GM12872 (cell line): ENCODE data around the gene ZCWPW1.

Experiments
- TF ChIP-seq, protein P1 (sequence below): IDR thresholded peaks from 3 replicates; pipeline ENCODE4 v1.5.1; 2011; ENCODE audit warnings: low read depth, mild to moderate bottlenecking, low read length, moderate library complexity; ENCODE audit not compliant: insufficient read depth

Gene ZCWPW1

DNA sequence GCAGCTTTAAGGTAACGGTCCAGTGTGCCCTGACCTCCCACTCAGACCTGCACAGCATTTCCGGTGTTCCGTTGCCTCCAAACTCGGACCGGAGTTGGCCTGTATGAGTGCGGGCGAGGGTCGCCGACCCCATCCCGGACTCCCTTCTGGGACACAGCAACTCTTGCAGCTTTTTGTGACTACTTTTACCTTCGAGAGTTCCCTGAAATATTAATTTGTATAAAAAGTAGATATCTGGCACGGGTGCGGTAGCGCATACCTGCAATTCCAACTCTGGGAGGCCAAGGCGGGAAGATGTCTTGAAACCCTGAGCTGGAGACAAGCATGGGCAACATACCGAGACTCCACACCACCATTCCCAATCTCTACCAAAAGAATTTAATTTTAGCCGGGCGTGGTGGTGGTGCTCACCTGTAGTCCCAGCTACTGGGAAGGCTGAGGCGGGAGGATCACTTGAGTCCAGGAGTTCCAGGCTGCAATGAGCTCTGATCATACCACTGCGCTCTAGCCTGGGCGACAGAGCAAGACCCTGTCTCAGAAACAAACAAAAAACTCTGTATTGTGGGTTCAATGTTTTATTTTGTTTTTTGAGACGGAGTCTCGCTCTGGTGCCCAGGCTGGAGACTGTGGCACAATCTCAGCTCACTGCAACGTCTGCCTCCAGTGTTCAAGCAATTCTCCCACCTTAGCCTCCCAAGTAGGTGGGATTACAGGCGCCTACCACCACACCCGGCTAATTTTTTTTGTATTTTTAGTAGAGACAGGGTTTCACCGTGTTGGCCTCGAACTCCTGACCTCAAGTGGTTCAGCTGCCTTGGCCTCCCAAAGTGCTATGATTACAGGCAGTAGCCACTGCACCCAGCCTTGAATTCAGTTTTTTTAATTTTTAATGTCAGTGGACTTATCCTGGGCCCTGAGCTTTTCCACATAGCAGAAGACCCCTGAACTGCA, 8.9 kb upstream of the ZCWPW1 start:
- TF ChIP-seq, protein P1, sequence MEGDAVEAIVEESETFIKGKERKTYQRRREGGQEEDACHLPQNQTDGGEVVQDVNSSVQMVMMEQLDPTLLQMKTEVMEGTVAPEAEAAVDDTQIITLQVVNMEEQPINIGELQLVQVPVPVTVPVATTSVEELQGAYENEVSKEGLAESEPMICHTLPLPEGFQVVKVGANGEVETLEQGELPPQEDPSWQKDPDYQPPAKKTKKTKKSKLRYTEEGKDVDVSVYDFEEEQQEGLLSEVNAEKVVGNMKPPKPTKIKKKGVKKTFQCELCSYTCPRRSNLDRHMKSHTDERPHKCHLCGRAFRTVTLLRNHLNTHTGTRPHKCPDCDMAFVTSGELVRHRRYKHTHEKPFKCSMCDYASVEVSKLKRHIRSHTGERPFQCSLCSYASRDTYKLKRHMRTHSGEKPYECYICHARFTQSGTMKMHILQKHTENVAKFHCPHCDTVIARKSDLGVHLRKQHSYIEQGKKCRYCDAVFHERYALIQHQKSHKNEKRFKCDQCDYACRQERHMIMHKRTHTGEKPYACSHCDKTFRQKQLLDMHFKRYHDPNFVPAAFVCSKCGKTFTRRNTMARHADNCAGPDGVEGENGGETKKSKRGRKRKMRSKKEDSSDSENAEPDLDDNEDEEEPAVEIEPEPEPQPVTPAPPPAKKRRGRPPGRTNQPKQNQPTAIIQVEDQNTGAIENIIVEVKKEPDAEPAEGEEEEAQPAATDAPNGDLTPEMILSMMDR, result no peak

DNA sequence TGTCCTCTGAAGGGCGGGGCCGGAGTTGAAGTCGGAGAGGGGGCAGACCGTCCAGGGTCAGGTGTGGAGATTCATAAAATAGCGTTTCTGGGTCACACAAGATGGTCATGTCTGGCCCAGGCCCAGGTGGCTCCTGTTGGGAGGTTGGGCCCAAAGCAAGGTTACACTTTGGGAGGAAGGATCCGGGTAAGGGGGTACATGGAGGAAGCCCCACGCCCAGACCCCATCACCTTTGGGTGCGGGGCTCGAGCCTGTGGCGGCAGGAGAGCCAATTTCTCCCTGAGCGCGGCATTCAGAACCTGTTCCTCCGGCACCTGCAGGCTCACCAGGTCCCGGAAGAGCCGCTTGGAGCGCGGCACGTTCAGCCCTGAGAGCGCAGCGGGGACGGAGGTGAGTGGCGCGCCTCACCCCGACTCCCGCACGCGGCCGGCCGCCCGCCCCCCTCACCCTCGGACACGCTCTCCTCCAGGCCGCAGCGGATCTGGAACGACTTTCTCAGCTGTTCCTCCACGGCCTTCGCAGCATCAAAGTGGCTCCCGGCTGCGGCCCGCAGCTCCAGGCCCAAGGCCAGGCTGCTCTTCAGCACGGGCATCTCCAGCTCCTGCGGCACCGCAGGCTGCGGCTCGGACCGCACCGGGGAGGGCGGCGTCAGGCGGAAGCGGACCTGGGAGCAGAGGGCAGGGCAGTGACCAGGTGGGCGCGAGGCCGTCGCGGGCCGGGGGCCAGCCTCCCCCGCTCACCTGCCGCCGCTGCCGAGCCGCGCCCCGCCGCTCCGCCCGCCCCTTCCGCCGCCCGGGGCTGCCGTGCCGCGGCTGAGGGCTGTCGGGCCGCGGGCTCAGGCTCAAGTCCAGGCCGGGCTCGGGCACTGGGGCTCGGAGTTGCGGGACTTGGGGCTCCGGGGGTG, 7.2 kb upstream of the ZCWPW1 start:
- TF ChIP-seq, protein P1, result no peak

DNA sequence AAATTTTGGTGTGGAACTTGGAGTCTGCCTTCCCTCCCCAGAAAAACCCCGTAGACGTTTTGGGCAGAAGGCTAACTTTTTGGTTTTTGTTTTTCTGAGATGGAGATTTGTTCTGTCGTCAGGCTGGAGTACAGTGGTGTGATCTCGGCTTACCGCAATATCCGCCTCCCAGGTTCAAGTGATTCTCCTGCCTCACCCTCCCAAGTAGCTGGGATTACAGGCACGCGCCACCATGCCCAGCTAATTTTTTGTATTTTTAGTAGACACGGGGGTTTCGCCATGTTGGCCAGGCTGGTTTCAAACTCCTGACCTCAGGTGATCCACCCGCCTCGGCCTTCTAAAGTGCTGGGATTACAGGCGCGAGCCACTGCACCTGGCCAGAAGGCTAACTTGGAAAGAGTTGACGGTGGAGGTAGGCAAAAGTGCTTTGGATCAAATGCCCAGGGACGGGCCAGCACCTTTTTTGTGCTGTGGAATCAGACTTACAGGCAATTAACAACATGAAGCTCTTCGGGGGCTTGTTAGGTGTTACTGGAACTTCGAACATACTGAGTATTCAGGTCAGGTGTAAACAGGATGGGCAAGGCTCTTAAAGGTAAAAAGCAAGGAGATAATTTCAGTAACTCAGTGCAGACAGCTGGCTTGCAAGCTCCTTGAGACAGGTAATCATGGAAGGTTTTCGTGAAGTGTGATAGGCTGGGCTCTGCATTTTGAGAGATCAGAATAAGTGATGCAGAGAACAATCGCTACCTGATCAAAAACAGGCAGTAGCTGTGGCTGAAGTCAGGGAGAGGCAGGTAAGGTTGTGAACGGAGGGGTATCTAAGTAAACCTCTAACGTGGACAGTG, 6.0 kb upstream of the ZCWPW1 start:
- TF ChIP-seq, protein P1, result no peak

DNA sequence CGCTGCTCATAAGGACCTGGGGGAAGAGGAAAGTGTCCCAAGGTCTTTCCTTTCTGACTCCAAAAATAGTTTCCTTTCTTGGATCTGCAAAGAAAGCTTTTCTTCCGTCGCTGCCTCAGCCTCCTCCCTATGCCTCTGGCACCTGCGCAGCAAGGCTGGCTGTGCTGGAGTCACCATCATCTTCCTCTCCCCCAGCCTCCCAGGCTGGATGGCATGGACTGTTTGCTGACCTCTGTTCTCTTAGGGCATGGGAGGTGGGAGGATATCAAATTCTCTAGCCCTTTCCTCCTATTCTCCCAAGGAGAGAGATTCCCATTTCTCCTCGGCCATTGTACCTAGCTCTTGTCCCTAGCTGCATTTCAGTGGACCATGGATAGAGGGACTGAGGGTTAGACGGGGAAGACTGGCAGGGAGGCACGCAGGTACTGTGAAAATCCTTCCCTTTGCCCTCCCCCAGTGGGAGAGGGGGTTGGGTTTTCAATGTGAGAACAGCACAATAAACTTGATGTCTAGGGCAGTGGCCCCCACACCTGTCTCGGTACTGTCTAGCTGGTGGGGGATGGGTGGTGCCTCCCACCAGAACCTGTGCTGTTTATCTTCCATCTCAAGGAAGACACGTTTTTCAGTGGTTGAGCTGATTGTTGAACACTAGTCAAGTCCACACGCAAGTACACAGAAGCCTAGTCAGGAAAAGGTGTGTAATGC, 5.2 kb upstream of the ZCWPW1 start:
- TF ChIP-seq, protein P1, result no peak

DNA sequence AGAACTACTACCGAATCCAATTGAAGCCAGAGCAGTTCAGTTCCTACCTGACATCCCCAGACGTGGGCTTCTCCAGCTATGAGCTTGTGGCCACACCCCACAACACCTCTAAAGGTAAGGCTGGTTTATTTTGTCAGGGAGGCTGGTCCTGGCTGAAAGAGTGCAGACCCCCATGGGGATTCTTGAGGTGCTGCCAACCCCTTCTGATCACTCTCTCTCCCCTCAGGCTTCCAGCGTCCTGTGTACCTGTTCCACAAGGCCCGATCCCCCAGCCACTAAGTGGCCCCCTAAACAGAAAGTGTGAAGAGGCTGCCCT, 4.7 kb upstream of the ZCWPW1 start:
- TF ChIP-seq, protein P1, result no peak

DNA sequence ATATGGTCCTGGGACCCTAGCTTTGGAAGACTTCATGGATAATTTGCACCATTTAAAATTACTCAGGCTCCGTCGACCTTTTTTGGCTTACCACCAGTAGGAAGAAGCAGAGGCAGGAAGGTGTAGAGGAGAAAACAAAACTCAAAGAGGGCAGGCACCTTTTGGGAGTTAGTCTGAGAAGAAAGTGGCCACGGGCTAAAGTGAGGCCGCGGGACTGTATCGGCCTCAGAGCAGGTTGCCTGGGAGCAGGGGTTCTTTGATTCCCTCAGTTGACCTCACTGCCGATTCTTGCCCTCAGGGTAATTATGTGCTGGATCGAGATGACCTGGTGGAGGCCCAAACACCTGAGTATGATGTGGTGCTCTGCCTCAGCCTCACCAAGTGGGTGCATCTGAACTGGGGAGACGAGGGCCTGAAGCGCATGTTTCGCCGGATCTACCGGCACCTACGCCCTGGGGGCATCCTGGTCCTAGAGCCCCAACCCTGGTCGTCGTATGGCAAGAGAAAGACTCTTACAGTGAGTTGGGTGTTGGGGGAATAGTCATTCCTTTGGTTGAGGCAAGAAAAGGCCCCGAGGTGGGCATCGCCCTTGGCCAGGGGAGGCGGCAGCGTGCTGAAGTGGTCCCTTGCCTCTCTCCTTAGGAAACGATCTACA, 4.2 kb upstream of the ZCWPW1 start:
- TF ChIP-seq, protein P1, result no peak
